Calu3 (cell line): Measurements from ENCODE around the gene GAREM1. TPM values are rescaled to one million over a fixed set of nuclear protein-coding genes. Genes with fewer than 3 reads are reported as not detected.
"Not testable (repeated sequence)": the region's sequence is repeated elsewhere in the genome, so short reads cannot be mapped to it uniquely, and the experiment has no call there.

Experiments used
- BruUV-seq: library from RNA; stranded (reverse); fragments of 400-500 nt; replicated peaks from 2 replicates; lab custom pipeline; 2021; lab: Mats Ljungman, UMichigan
- CTCF ChIA-PET: fragments of 300-600 bp; sonication (Branson Sonifier 250); formaldehyde crosslinking; loops from one replicate; lab custom pipeline; 2022; ENCODE audit warnings: antibody characterized with exemption; lab: Charles Lee
- DNase-seq: peaks from one replicate; pipeline ENCODE4 v3.0.0; 2022
- H3K27ac Mint-ChIP-seq: one replicate; pipeline ENCODE4 v1.8.0; 2022; ENCODE audit warnings: mixed read lengths; ENCODE audit not compliant: unreplicated experiment
- H3K27me3 Mint-ChIP-seq: one replicate; pipeline ENCODE4 v1.8.0; 2022; ENCODE audit warnings: mixed read lengths; ENCODE audit not compliant: unreplicated experiment
- H3K36me3 Mint-ChIP-seq: one replicate; pipeline ENCODE4 v1.8.0; 2022; ENCODE audit warnings: mild to moderate bottlenecking, moderate library complexity, mixed read lengths; ENCODE audit not compliant: insufficient read depth, unreplicated experiment
- H3K4me1 Mint-ChIP-seq: one replicate; pipeline ENCODE4 v1.8.0; 2022; ENCODE audit warnings: mild to moderate bottlenecking, low read depth, mixed read lengths; ENCODE audit not compliant: unreplicated experiment
- H3K4me3 Mint-ChIP-seq: one replicate; pipeline ENCODE4 v1.8.0; 2022; ENCODE audit warnings: mild to moderate bottlenecking, low read depth, moderate library complexity, mixed read lengths; ENCODE audit not compliant: unreplicated experiment
- H3K9me3 Mint-ChIP-seq: one replicate; pipeline ENCODE4 v1.8.0; 2022; ENCODE audit warnings: low read depth, mixed read lengths; ENCODE audit not compliant: unreplicated experiment
- intact Hi-C: fragments of 100-400 bp; cut with micrococcal nuclease; formaldehyde crosslinking; loops from one replicate; pipeline ENCODE4 v1.10.0; 2022; ENCODE audit not compliant: unreplicated experiment
- total RNA-seq: library from RNA; stranded (reverse); gene quantifications from 2 replicates; pipeline ENCODE4 v1.2.3, GENCODE V29; 2022
- TF ChIP-seq, protein P1 (sequence below): fragments of 200-600 bp; IDR thresholded peaks from one replicate; pipeline ENCODE4 v1.8.0; 2022; ENCODE audit warnings: antibody characterized with exemption; ENCODE audit not compliant: unreplicated experiment

GAREM1 gene
- total RNA-seq, 1 experiment from 2014 or later = 19.3 TPM

DNA sequence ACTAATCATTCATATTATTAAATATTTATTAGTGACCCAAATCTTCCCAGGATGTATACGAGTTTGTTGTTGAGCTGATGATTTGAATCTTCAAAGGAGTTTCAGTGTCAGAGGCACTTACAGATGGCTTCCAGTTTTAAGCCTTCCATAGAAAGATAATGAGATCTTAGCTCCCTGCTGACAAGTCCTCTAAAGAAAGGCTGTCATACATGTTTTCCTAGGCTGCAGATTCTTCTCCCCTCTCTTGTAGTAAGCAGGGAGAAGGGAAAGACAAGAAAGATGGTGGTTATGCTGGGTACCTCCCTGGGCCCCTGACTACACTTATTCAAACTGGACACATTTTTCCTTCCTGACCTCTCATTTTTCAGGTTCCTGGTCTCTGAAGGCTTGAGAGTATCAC lies 8.1 kb upstream of the GAREM1 start:
- no peaks in the 10 kb centered on the region for H3K27me3 Mint-ChIP-seq
- H3K4me1 Mint-ChIP-seq = peaks cover 8% of the 10 kb centered on the region
- CTCF ChIA-PET = no interaction called here
- no peak overlapping the region for H3K4me3 Mint-ChIP-seq
- H3K27ac Mint-ChIP-seq = no peak overlapping the region
- no TSS peak for BruUV-seq
- no peaks in the 10 kb centered on the region for H3K9me3 Mint-ChIP-seq
- TF ChIP-seq, protein P1, sequence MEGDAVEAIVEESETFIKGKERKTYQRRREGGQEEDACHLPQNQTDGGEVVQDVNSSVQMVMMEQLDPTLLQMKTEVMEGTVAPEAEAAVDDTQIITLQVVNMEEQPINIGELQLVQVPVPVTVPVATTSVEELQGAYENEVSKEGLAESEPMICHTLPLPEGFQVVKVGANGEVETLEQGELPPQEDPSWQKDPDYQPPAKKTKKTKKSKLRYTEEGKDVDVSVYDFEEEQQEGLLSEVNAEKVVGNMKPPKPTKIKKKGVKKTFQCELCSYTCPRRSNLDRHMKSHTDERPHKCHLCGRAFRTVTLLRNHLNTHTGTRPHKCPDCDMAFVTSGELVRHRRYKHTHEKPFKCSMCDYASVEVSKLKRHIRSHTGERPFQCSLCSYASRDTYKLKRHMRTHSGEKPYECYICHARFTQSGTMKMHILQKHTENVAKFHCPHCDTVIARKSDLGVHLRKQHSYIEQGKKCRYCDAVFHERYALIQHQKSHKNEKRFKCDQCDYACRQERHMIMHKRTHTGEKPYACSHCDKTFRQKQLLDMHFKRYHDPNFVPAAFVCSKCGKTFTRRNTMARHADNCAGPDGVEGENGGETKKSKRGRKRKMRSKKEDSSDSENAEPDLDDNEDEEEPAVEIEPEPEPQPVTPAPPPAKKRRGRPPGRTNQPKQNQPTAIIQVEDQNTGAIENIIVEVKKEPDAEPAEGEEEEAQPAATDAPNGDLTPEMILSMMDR = no peak
- DNase-seq = no peak
- intact Hi-C loops = no loop called here
- no peaks in the 10 kb centered on the region for H3K36me3 Mint-ChIP-seq

DNA sequence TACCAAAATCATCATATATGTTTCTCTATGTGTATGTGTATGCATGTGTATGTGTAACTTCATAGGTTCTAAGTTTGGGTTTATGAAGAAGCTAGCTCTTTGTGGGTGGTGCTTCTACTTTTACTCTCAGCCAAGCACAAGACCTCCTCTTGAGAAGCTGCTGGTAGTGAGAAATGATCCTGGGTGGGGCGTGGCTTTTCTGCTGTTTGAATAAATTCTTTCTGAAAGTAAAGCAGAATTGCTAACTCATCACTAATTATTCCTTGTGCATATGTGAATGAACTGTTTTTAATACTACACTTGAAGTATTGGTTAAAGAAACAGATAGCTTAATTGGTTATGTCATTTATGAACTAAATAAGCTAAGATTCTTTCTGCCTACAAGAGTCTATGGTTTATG lies 7.6 kb upstream of the GAREM1 start:
- CTCF ChIA-PET = no interaction called here
- BruUV-seq = no TSS peak

DNA sequence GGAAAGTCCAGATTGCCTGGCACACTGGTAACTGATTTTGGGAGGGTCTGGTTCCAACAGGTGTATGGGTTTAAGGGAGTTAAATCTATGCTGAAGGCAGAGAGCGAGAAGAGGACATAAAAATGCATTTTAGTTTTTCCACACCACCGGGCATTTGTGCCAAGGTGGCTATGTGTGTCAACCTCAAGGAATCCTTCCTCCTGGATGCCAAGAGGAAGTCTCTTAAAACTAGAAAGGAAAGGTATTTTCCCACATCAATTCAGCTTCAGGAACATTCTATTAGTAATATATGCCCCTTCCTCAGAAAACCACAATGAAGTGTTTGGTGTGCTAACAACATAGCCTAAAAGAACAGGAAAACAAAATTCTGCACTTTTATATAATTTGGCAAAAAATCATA lies 5.4 kb upstream of the GAREM1 start:
- H3K4me3 Mint-ChIP-seq = no peak overlapping the region

More for the DNA sequence above, 7.6 kb upstream of the GAREM1 start:
- no peak for DNase-seq
- H3K27me3 Mint-ChIP-seq = no peaks in the 10 kb centered on the region
- intact Hi-C loops = no loop called here
- H3K9me3 Mint-ChIP-seq = no peaks in the 10 kb centered on the region
- H3K4me1 Mint-ChIP-seq = peaks cover 8% of the 10 kb centered on the region
- no peak overlapping the region for H3K27ac Mint-ChIP-seq
- TF ChIP-seq, protein P1 = no peak
- H3K36me3 Mint-ChIP-seq = no peaks in the 10 kb centered on the region
- H3K4me3 Mint-ChIP-seq = no peak overlapping the region

GRCh38 chr18:32475069-32475468 lies 4.4 kb upstream of the GAREM1 start:
- H3K27me3 Mint-ChIP-seq, H3K9me3 Mint-ChIP-seq, H3K27ac Mint-ChIP-seq, DNase-seq, BruUV-seq, intact Hi-C loops, H3K4me3 Mint-ChIP-seq: not testable (repeated sequence)
- Mint-ChIP-seq H3K4me1 (peaks cover 21% of the 10 kb centered on the region), H3K36me3 (peaks cover 16% of the 10 kb centered on the region)
- CTCF ChIA-PET = interaction anchor here (0.6 kb wide), 1 partner anchor 92 kb away, joined by 3 read pairs; no protein-coding TSS in a partner anchor

More for the DNA sequence above, 5.4 kb upstream of the GAREM1 start:
- peaks cover 6% of the 10 kb centered on the region for H3K36me3 Mint-ChIP-seq
- no TSS peak for BruUV-seq
- no peak overlapping the region for H3K27ac Mint-ChIP-seq
- TF ChIP-seq, protein P1 = no peak
- H3K9me3 Mint-ChIP-seq = no peaks in the 10 kb centered on the region
- CTCF ChIA-PET = no interaction called here
- no peak for DNase-seq
- intact Hi-C loops = no loop called here
- peaks cover 19% of the 10 kb centered on the region for H3K4me1 Mint-ChIP-seq
- no peaks in the 10 kb centered on the region for H3K27me3 Mint-ChIP-seq

GRCh38 chr18:32473325-32473724 lies 2.6 kb upstream of the GAREM1 start:
- intact Hi-C loops = loop anchor here (5.0 kb wide), 1 partner anchor 74 kb away; no protein-coding TSS in a partner anchor
- Mint-ChIP-seq H3K4me1 (peaks cover 31% of the 10 kb centered on the region), H3K27ac (no peak overlapping the region), H3K27me3 (no peaks in the 10 kb centered on the region), H3K9me3 (no peaks in the 10 kb centered on the region), H3K4me3 (no peak overlapping the region), H3K36me3 (peaks cover 33% of the 10 kb centered on the region)
- no peak for DNase-seq
- no TSS peak for BruUV-seq
- TF ChIP-seq, protein P1 = no peak
- CTCF ChIA-PET = interaction anchor here (3.1 kb wide), 1 partner anchor 201 kb away, joined by 43 read pairs; no protein-coding TSS in a partner anchor
